ENCODE measurements around the gene DZIP1. TPM values are rescaled to one million over a fixed set of nuclear protein-coding genes. Genes with fewer than 3 reads are reported as not detected.

DZIP1 gene
- polyA plus RNA-seq, 1 experiment: 32.9 TPM

GRCh38 chr13:95601216-95601615, 43.3 kb downstream of the DZIP1 start:
- ChIA-PET POLR2A (no interaction called here), CTCF (no interaction called here)
- H3K27me3 ChIP-seq (ENCODE audit: control insufficient read depth, insufficient read depth, low read length): no peaks in the 10 kb centered on the region
- H3K9me3 ChIP-seq (ENCODE audit: control insufficient read depth, insufficient read depth, low read length): no peaks in the 10 kb centered on the region
- H3K27ac ChIP-seq (ENCODE audit: low read depth, low read length): no peak overlapping the region
- no peak for TF ChIP-seq CTCF (IDR thresholded peaks at IDR 0.05; ENCODE audit: low read depth, low read length)
- H3K4me3 ChIP-seq (ENCODE audit: low read depth, low read length): no peak overlapping the region
- DNase-seq (ENCODE audit: low read depth, low spot score): no peak

- H3K4me3 ChIP-seq (ENCODE audit: low read depth, low read length): no peak overlapping the region
- H3K27ac ChIP-seq (ENCODE audit: low read depth, low read length): no peak overlapping the region
- ChIA-PET POLR2A (no interaction called here), CTCF (interaction anchor here (1.3 to 1.5 kb wide), 2 partner anchors 27 to 60 kb away, joined by 4 read pairs; no protein-coding TSS in a partner anchor)
- TF ChIP-seq CTCF (IDR thresholded peaks at IDR 0.05; ENCODE audit: low read depth, low read length): no peak
- H3K27me3 ChIP-seq (ENCODE audit: control insufficient read depth, insufficient read depth, low read length): no peaks in the 10 kb centered on the region
- no peaks in the 10 kb centered on the region for H3K9me3 ChIP-seq (ENCODE audit: control insufficient read depth, insufficient read depth, low read length)
- DNase-seq (ENCODE audit: low read depth, low spot score): no peak
Observed at GRCh38 chr13:95596701-95597100, 47.8 kb downstream of the DZIP1 start.

- Histone ChIP-seq H3K27ac (ENCODE audit: low read depth, low read length) (no peak overlapping the region), H3K4me3 (ENCODE audit: low read depth, low read length) (no peak overlapping the region), H3K9me3 (ENCODE audit: control insufficient read depth, insufficient read depth, low read length) (no peaks in the 10 kb centered on the region), H3K27me3 (ENCODE audit: control insufficient read depth, insufficient read depth, low read length) (no peaks in the 10 kb centered on the region)
- ChIA-PET CTCF (interaction anchor here (1.3 to 1.6 kb wide), 3 partner anchors 31 to 67 kb away, joined by 5 to 13 read pairs (median 11); no protein-coding TSS in a partner anchor), POLR2A (no interaction called here)
- no peak for DNase-seq (ENCODE audit: low read depth, low spot score)
- TF ChIP-seq CTCF (IDR thresholded peaks at IDR 0.05; ENCODE audit: low read depth, low read length): no peak
Observed at GRCh38 chr13:95593462-95593861, 51.0 kb downstream of the DZIP1 start.

DNA sequence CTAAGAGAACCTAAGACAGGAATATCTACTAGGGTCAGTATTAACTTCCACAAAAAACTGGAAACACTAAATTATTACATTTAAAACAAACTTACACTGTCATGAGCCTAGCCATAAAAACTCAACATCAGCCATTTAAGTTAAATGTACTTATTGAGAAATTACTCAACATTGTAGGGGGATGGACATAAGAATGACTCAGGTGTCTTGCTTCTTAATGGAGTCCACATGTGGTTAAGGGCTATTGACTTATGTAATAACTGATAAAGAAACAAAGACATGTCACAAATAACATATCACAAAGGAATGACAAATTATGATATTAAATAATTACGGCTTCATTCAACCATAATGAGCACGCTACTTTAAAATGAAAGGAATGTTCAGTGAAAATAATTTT, 55.8 kb downstream of the DZIP1 start:
- no peak for TF ChIP-seq CTCF (IDR thresholded peaks at IDR 0.05; ENCODE audit: low read depth, low read length)
- DNase-seq (ENCODE audit: low read depth, low spot score): no peak
- ChIA-PET CTCF (no interaction called here), POLR2A (no interaction called here)
- H3K27ac ChIP-seq (ENCODE audit: low read depth, low read length): no peak overlapping the region
- H3K27me3 ChIP-seq (ENCODE audit: control insufficient read depth, insufficient read depth, low read length): no peaks in the 10 kb centered on the region
- H3K4me3 ChIP-seq (ENCODE audit: low read depth, low read length): no peak overlapping the region
- no peaks in the 10 kb centered on the region for H3K9me3 ChIP-seq (ENCODE audit: control insufficient read depth, insufficient read depth, low read length)

DNA sequence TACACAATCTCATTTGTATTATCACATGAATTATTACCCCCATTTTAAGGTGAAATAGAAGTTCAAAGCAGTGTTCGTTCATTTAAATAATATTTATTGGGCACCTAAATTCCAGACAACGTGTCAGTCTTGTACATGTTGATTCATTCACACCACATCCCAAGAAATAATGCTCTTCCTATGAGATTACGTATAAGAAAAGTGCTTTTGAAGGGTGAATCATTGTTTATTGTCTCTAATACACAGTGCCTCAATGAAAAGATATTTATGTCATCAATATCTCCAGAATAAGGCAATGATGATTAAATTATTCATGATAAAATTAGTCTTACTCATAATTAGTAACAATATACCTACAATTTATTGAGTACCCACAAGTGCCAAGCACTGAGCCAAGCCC, 56.4 kb downstream of the DZIP1 start:
- TF ChIP-seq CTCF (IDR thresholded peaks at IDR 0.05; ENCODE audit: low read depth, low read length): no peak
- Histone ChIP-seq H3K9me3 (ENCODE audit: control insufficient read depth, insufficient read depth, low read length) (no peaks in the 10 kb centered on the region), H3K27me3 (ENCODE audit: control insufficient read depth, insufficient read depth, low read length) (no peaks in the 10 kb centered on the region), H3K4me3 (ENCODE audit: low read depth, low read length) (no peak overlapping the region), H3K27ac (ENCODE audit: low read depth, low read length) (no peak overlapping the region)
- POLR2A ChIA-PET: no interaction called here
- CTCF ChIA-PET: no interaction called here
- DNase-seq (ENCODE audit: low read depth, low spot score): no peak
